Ectodermal cell (in vitro differentiated cells): Measurements from ENCODE around the gene PMAIP1.

Source experiments
- H3K27ac ChIP-seq: 2 replicates; pipeline ENCODE4 v1.7.0; 2013; ENCODE audit warnings: mild to moderate bottlenecking, low read depth, low read length; ENCODE audit not compliant: insufficient read depth, poor library complexity, severe bottlenecking
- H3K27me3 ChIP-seq: 2 replicates; pipeline ENCODE4 v1.7.0; 2013; ENCODE audit warnings: mild to moderate bottlenecking, low read length; ENCODE audit not compliant: insufficient read depth, control insufficient read depth, poor library complexity, severe bottlenecking
- H3K36me3 ChIP-seq: one replicate; pipeline ENCODE4 v1.7.0; 2013; ENCODE audit warnings: low read length; ENCODE audit not compliant: control insufficient read depth, insufficient read depth
- H3K4me1 ChIP-seq: one replicate; pipeline ENCODE4 v1.7.0; 2013; ENCODE audit warnings: low read length; ENCODE audit not compliant: control insufficient read depth, insufficient read depth
- H3K4me3 ChIP-seq: 2 replicates; pipeline ENCODE4 v1.7.0; 2013; ENCODE audit warnings: low read depth, low read length, control low read depth; ENCODE audit not compliant: insufficient read depth
- H3K9me3 ChIP-seq: 2 replicates; pipeline ENCODE4 v1.7.0; 2013; ENCODE audit warnings: mild to moderate bottlenecking, low read length, moderate library complexity; ENCODE audit not compliant: control insufficient read depth
- WGBS, 2 experiments: methylation state at CpG; one replicate each; pipeline ENCODE4 v1.1.7; 2013; ENCODE audit warnings: missing lambda C conversion rate in 2 of 2; 5-methylcytosine and 5-hydroxymethylcytosine counted together

PMAIP1 gene

DNA sequence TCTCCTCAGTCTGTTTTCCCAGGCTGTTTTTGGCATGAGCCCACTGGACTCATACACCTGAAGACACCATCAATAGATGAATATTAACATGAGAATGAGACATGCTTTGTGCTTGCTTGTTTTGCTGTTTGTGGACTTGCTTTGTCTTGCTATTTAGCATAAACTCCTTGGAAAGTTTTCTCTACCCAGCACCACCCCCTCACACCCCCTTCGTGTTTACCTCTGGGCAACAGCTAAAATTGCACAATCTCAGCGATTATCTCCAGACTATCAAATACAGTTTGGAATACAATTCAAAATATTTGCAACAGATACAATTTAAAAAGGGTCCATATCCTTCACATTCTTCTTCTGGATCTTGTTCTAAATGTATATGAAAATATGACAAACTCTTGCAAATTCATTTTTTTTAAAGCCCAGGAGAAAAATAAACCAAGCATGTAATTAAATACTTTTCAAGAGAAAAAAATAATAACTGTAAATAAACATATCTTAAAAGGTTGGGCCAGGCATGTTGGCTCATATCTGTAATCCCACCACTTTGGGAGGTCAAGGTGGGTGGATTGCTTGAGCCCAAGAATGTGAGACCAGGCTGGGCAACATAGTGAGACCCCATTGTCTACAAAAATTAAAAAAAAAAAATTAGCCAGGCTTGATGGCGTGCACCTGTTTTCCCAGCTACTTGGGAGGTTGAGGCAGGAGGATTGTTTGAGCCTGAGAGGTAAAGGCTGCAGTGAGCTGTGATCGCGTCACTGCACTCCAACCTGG, 32.3 kb upstream of the PMAIP1 start:
- WGBS, 2 experiments = 60 to 69% methylated on average over 5 of the region's 5 CpGs
- no peak overlapping the region for H3K4me3 ChIP-seq
- peaks cover 3% of the 10 kb centered on the region for H3K27me3 ChIP-seq
- no peaks in the 10 kb centered on the region for H3K9me3 ChIP-seq
- H3K27ac ChIP-seq = no peak overlapping the region
- H3K4me1 ChIP-seq = no peaks in the 10 kb centered on the region
- H3K36me3 ChIP-seq = no peaks in the 10 kb centered on the region

DNA sequence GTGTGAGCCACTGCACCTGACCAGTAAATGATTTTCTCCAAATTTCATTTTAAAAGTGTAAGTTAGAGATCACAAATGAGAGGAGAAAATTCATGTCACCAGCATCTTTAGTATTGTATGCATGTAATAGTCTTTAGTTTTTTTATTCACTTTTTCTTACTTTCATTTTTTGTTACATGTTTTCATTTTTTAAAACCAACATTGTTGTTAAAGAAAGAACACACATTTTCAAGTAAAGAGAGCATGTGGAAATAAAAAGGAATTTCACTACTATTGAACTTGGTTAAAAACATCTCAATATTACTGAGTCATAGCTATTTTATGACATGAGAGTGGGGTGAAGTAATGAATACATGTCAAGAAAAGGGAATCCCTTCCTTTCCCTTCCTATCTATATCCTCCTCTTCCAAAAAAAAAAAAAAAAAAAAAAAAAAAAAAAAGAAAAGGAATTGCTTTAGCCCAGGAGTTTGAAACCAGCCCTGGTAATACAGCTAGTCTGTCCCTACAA, 29.1 kb upstream of the PMAIP1 start:
- Histone ChIP-seq H3K9me3 (no peaks in the 10 kb centered on the region), H3K27me3 (no peaks in the 10 kb centered on the region), H3K4me3 (no peak overlapping the region), H3K36me3 (no peaks in the 10 kb centered on the region), H3K27ac (no peak overlapping the region), H3K4me1 (no peaks in the 10 kb centered on the region)

DNA sequence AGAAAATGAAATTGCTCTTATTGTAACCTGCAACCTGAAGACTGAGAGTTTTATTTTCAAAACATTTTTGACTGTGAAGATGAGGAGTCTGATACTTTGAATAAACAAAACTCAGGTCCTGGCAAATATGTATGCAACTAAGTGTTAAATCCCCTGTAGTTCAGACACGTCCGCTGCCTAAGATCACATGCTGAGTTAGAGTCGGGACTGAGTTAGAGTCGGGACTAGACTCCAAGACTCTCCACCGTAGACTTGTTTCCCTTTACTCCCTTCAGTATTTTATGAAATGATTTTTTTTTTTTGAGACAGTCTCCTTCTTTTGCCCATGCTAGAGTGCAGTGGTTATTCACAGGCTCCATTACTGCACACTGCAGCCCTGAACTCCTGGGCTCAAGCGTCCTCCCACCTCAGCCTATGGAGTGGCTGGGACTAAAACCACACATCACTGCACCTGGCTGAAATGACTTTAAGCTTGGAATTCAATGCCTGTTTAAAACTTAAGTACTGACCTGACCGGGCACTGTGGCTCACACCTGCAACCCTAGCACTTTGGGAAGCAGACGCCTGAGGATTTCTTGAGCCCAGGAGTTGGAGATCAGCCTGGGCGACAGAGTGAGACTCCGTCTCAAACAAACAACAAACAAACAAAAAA, 28.0 kb upstream of the PMAIP1 start:
- Histone ChIP-seq H3K27ac (no peak overlapping the region), H3K9me3 (no peaks in the 10 kb centered on the region), H3K4me3 (no peak overlapping the region), H3K4me1 (no peaks in the 10 kb centered on the region), H3K36me3 (no peaks in the 10 kb centered on the region), H3K27me3 (no peaks in the 10 kb centered on the region)
- WGBS, 2 experiments = 79 to 80% methylated on average over 10 of the region's 10 CpGs

DNA sequence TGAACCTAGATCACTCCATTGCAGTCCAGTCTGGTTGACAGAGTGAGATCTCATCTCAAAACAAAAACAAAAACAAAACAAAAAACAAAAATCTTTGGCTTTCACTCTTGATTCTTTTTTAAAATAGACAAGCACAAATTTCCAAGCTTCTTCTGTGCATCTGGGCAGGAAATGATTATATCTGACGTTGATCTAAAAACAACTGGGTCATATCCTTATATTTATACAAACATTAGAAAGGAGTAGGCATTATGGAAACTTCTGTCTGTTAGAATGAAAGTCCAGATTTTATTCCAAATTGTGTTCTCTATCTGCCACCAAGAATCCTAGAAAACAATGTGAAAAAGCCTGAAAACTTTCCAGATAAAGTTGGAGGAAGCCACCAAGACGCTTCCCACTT, 26.2 kb upstream of the PMAIP1 start:
- H3K9me3 ChIP-seq = no peaks in the 10 kb centered on the region
- WGBS, 2 experiments = 92 to 93% methylated on average over 1 of the region's 2 CpGs
- H3K4me3 ChIP-seq = no peak overlapping the region
- no peaks in the 10 kb centered on the region for H3K4me1 ChIP-seq
- H3K27me3 ChIP-seq = no peaks in the 10 kb centered on the region
- no peak overlapping the region for H3K27ac ChIP-seq
- no peaks in the 10 kb centered on the region for H3K36me3 ChIP-seq

DNA sequence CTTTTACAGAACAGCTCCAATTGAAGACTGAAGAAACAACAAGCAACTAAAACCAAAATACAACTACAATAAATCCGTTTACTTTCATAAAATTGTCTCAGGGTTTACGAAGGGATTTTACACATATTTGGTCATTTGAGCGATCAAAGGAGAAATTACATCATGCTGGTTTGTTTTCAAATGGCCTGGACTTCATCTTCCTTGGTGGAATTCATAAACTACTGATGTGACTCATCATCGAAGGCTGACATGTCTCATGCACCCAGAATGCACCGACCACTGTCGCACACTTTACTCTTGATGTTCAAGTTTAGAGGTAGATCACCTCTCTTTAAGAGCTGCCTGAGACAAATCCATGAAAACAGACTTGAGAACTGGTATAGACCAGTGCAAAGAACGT, 25.6 kb upstream of the PMAIP1 start:
- WGBS, 2 experiments = 94 to 96% methylated on average over 7 of the region's 7 CpGs
- Histone ChIP-seq H3K27me3 (no peaks in the 10 kb centered on the region), H3K4me3 (no peak overlapping the region), H3K27ac (no peak overlapping the region), H3K9me3 (no peaks in the 10 kb centered on the region), H3K4me1 (no peaks in the 10 kb centered on the region), H3K36me3 (no peaks in the 10 kb centered on the region)

DNA sequence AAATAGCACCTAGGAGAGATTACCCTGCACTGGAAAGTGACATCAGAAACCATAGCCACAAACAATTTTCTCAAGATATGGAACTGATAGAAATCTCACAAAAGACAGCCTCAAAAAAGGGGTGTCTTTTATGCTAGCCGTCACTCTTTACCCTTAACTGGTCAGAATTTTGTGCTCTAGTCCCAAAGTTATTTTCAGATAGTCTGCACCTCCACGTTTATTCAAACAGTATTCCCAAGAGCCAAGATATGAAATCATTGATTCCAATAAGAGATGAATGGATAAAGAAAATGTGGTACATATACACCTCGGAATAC, 23.5 kb upstream of the PMAIP1 start:
- 93 to 94% methylated on average over 1 to 2 of the region's 3 CpGs for WGBS, 2 experiments
- Histone ChIP-seq H3K4me1 (no peaks in the 10 kb centered on the region), H3K27ac (no peak overlapping the region)

DNA sequence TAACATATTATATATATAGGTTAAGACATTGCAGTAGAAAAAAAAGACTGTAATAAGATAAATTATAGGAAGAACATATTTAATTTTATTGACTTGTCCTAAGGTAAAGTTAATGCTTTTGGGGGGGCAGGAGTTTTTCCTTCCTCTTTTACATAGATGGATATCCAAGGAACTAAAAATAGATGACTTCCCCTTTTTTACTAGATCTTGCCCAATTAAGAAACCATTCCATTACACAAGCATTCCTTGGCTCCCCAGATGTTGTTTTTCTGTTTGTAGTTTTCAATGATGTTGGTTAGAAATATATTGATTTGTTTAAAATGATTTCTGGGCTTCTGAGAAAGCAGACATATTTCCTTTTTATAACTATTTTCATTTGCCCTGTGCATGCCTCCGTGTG, 22.4 kb upstream of the PMAIP1 start:
- H3K27ac ChIP-seq = no peak overlapping the region
- peaks cover 3% of the 10 kb centered on the region for H3K27me3 ChIP-seq
- no peaks in the 10 kb centered on the region for H3K36me3 ChIP-seq
- WGBS, 2 experiments = no CpG with 5 or more reads among the region's 1 CpG
- H3K4me1 ChIP-seq = peaks cover 2% of the 10 kb centered on the region
- no peak overlapping the region for H3K4me3 ChIP-seq
- H3K9me3 ChIP-seq = no peaks in the 10 kb centered on the region

More for the DNA sequence above, 23.5 kb upstream of the PMAIP1 start:
- no peaks in the 10 kb centered on the region for H3K9me3 ChIP-seq
- H3K4me3 ChIP-seq = no peak overlapping the region
- no peaks in the 10 kb centered on the region for H3K36me3 ChIP-seq
- no peaks in the 10 kb centered on the region for H3K27me3 ChIP-seq

DNA sequence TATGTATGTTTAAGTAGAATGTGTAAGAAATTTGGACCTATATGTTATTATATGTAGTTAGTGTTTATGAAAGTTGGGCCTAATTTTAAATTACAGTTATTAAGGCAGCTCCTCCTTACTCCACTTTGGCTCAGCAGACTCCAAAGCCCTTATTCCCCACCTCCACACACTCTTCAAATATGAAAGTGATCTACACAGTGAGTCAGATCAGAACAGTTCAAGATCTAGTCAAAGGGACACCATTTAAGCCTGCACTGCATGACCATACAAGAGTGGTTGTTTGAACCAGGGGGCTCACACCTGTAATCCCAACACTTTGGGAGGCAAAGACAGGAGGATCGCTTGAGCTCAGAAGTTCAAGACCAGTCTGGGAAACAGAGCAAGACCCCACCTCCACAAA, 21.2 kb upstream of the PMAIP1 start:
- Histone ChIP-seq H3K27me3 (peaks cover 8% of the 10 kb centered on the region), H3K36me3 (no peaks in the 10 kb centered on the region)

DNA sequence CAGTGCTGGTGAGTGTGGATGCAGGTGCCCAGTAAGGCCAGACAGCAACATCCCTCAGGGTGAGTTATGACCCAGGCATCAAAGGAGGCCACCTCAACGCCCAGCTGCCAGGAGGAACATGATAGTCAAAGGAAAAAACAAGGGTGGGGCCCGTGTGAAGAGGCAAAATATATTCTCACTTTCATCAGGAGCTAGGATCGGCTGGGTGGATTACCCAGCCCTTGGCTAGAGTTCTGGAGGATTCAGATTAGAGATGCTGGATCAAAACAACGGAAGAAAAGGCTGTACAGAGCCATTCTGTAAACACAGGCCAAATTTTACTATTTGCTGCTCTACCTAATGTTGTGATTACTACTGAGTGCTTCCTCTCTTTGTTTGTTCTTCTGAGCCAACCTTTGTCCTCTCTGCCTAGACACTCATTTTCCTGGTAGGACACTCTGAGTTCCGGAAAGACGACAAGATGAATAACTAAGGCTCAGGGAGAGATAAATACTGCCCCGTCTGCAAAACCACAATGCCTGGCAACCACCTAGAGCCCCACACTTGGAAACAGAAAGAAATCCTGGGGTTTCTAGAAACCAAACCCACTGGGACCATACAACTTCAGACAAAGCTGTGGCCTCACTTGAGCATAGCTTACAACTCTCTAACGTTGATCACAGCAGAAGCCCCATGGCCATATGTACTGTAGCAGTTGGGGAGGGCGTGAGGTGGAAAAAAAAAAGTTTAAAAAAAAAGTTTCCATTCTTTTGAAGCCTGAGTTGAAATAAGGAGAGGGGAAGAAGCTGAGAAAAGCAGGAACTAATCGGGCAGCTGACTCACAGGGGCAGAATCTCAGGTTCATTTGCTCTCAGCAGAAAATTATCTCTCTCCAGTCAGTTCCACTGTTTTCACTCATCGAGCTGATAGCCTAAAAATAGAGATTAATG, 17.8 kb upstream of the PMAIP1 start:
- H3K9me3 ChIP-seq = no peaks in the 10 kb centered on the region
- H3K36me3 ChIP-seq = no peaks in the 10 kb centered on the region
- no peak overlapping the region for H3K27ac ChIP-seq
- peaks cover 19% of the 10 kb centered on the region for H3K27me3 ChIP-seq
- H3K4me3 ChIP-seq = no peak overlapping the region
- H3K4me1 ChIP-seq = peaks cover 3% of the 10 kb centered on the region
- 49 to 50% methylated on average over 8 to 11 of the region's 11 CpGs for WGBS, 2 experiments

More for the DNA sequence above, 21.2 kb upstream of the PMAIP1 start:
- Histone ChIP-seq H3K9me3 (no peaks in the 10 kb centered on the region), H3K4me1 (peaks cover 3% of the 10 kb centered on the region), H3K4me3 (no peak overlapping the region), H3K27ac (no peak overlapping the region)
- WGBS, 2 experiments = 89 to 100% methylated on average over 1 of the region's 1 CpG

DNA sequence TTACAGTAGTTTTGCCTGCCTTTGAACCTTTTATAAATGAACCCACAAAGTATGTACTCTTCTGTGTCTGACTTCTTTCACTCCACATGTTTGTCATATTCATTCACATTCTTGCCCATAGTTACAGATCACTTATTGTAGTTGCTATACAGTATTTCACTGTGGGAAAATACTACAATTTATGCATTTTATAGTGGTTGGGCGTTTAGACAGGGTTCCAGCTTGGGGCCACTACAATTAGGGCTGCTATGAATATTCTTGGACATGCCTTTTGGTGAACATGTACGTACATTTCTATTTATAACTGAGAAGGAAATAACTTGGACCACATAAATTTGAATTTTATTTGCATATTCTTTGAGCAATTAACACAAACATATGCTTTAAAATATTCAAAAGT, 15.4 kb upstream of the PMAIP1 start:
- H3K27me3 ChIP-seq = peaks cover 19% of the 10 kb centered on the region
- H3K4me3 ChIP-seq = no peak overlapping the region
- H3K36me3 ChIP-seq = no peaks in the 10 kb centered on the region
- peaks cover 3% of the 10 kb centered on the region for H3K4me1 ChIP-seq
- no peaks in the 10 kb centered on the region for H3K9me3 ChIP-seq
- WGBS, 2 experiments = 100% methylated on average over 1 of the region's 2 CpGs; no CpG with 5 or more reads in 1 of the 2 experiments
- no peak overlapping the region for H3K27ac ChIP-seq
